Effector memory CD4-positive, alpha-beta T cell (primary cell): ENCODE results near the gene TEX29.

Source experiments
- DNase-seq, 3 donors: peaks; one replicate each; pipeline ENCODE4 v3.0.0-alpha.2; 2020
- H3K27ac ChIP-seq: 2 replicates; pipeline ENCODE4 v1.7.0; 2013; ENCODE audit warnings: mild to moderate bottlenecking, low read length, moderate library complexity; ENCODE audit not compliant: insufficient read depth, poor library complexity, severe bottlenecking
- H3K27me3 ChIP-seq: replicated peaks from 2 replicates; pipeline ENCODE4 v1.7.0; 2013; ENCODE audit warnings: mild to moderate bottlenecking, low read length; ENCODE audit not compliant: insufficient read depth, control insufficient read depth, poor library complexity, severe bottlenecking
- H3K36me3 ChIP-seq: 2 replicates; pipeline ENCODE4 v1.7.0; 2013; ENCODE audit warnings: mild to moderate bottlenecking, low read length, moderate library complexity; ENCODE audit not compliant: control insufficient read depth, insufficient read depth
- H3K4me1 ChIP-seq: 2 replicates; pipeline ENCODE4 v1.7.0; 2013; ENCODE audit warnings: low read length, mild to moderate bottlenecking; ENCODE audit not compliant: control insufficient read depth, insufficient read depth, poor library complexity, severe bottlenecking
- H3K4me3 ChIP-seq: 2 replicates; pipeline ENCODE4 v1.7.0; 2013; ENCODE audit warnings: low read length, low read depth, mild to moderate bottlenecking; ENCODE audit not compliant: insufficient read depth, poor library complexity, severe bottlenecking
- H3K9me3 ChIP-seq: 2 replicates; pipeline ENCODE4 v1.7.0; 2013; ENCODE audit warnings: mild to moderate bottlenecking, low read length, moderate library complexity; ENCODE audit not compliant: control insufficient read depth
- total RNA-seq, 3 donors: gene quantifications; one replicate each; lab custom pipeline; 2026; lab: John Stamatoyannopoulos, UW

The TEX29 gene
- total RNA-seq: 0 to 0.58 (median 0.35) reads per million in 3 donors

DNA sequence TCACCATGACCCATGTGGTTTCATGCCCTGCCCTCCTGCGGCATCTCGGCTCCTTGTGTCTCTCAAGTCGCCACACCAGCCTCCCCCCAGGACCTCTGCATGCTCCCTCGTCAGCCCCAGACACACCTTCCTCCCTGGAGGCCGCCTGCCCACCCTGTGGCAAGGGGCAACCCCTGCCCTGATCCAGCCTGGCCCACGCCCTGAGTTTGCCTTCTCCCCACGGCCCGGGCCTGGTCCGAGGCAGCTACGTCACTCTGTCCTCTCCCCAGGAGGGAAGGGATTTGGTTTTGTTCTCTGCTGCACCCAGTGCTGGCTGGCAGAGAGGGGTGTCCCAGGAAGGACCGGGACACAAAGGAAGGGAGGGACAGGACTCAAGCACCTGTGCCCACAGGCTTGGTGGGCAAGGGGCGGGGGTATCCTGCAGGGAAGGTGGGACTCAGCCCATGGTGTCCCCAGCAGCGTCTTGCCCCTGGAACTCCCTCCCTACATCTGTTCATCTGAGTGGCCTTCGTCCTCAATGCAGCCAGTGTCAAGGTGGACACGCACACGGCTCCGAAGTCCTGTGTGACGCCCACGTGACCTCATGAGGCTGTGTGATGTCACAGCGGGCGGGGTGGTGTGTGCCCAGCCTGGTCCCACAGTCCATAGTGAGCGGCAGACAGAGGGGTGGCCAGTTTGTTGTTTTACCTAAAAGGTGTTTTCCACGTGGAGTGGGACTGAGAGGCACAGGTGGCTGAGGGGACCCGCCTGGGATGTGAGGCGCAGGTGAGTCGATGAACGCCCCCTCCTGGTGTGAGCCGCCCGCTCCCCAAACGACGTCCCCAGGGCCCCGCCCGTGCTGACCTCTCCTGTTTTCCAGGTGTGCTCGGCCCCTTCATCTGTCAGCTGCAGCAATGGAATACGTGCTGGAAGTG lies at the start of gene TEX29:
Gene TEX29 (plus strand): TSS at position 645 of the 914 bp plus-strand sequence. CDS start 249 bp downstream, at position 894.
- Histone ChIP-seq H3K36me3 (no peaks in the 10 kb centered on the region), H3K27me3 (no peaks in the 10 kb centered on the region), H3K27ac (no peak within 1 kb of the TSS), H3K4me3 (no peak within 1 kb of the TSS), H3K4me1 (no peaks in the 10 kb centered on the region), H3K9me3 (no peaks in the 10 kb centered on the region)
- DNase-seq: no peak

DNA sequence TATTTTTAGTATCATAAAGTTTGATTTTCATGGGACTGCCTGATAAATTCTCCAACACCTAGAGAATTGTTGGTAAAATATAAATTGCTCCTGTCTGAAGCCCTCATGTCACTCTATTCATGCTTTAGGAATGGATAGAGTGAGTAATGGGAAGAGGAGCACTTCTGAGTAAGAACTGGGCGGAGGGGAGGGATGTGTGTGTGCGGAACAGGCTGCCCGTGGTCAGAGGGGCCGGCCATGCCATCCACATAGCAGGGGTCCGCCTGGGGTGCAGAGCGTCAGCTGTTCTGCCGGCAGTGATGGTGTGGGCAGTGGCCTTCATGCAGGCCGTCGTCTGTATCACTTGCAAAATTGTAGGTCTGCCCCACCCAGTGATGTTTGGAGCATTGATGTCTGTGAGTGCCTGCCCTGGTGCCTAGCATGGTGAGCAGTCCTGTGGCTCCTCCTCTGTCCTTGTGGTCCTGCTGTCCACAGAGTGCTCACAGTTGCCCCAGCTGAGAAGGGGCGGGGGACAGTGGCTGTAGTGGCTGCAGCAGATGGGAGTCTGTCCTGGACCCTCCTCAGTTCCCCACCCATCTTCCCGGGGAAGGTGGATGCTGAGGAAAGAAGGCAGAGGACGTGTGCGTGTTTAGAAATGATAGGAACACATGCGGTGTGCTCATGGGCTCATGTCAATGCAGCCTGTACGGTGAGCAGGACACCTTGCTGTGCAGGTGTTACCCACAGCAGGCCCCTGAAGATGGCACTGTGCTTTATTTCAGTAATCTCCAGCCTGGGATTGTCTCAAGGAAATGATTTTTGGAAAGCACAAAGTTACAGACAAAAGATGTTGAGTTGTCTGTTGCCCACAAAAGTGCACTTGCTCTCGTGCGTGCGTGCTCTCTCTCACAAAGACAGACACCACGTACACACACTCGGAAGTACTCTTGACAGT lies 49.4 kb upstream of the TEX29 start:
- H3K4me1 ChIP-seq: no peaks in the 10 kb centered on the region
- H3K27me3 ChIP-seq: no peaks in the 10 kb centered on the region
- no peaks in the 10 kb centered on the region for H3K9me3 ChIP-seq
- H3K27ac ChIP-seq: no peak overlapping the region
- H3K36me3 ChIP-seq: peaks cover 53% of the 10 kb centered on the region
- H3K4me3 ChIP-seq: no peak overlapping the region
- no peak for DNase-seq

DNA sequence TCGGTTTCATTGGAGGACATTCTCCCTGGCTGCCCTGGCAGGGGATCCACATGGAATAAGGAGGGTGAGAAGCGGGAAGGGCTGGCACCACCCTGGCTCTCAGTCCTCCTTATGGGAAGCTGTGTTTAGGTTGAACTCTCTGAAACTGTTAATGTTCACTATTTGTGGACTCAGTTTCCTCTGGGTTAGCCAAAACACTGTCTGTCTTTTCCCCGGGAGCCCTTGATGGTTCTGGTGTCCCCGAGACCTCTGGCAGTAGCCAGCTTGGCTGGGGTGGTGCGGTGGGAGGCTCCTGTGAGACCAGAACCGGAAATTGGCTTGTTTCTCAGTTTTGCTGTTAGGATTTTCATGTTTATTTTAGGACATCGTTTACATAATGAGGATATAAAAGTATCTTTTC lies 48.3 kb upstream of the TEX29 start:
- no peaks in the 10 kb centered on the region for H3K27me3 ChIP-seq
- H3K27ac ChIP-seq: no peak overlapping the region
- no peak overlapping the region for H3K4me3 ChIP-seq
- DNase-seq: no peak
- H3K36me3 ChIP-seq: peaks cover 59% of the 10 kb centered on the region
- no peaks in the 10 kb centered on the region for H3K9me3 ChIP-seq
- H3K4me1 ChIP-seq: no peaks in the 10 kb centered on the region

- Histone ChIP-seq H3K9me3 (no peaks in the 10 kb centered on the region), H3K4me1 (no peaks in the 10 kb centered on the region), H3K27ac (no peak overlapping the region), H3K36me3 (peaks cover 72% of the 10 kb centered on the region), H3K4me3 (no peak overlapping the region), H3K27me3 (no peaks in the 10 kb centered on the region)
- DNase-seq: no peak
Observed at GRCh38 chr13:111275382-111275781, 45.1 kb upstream of the TEX29 start.

GRCh38 chr13:111275995-111276618 lies 44.3 kb upstream of the TEX29 start:
- Histone ChIP-seq H3K27me3 (no peaks in the 10 kb centered on the region), H3K36me3 (peaks cover 78% of the 10 kb centered on the region), H3K4me1 (no peaks in the 10 kb centered on the region), H3K4me3 (no peak overlapping the region), H3K27ac (no peak overlapping the region), H3K9me3 (no peaks in the 10 kb centered on the region)
- no peak for DNase-seq

DNA sequence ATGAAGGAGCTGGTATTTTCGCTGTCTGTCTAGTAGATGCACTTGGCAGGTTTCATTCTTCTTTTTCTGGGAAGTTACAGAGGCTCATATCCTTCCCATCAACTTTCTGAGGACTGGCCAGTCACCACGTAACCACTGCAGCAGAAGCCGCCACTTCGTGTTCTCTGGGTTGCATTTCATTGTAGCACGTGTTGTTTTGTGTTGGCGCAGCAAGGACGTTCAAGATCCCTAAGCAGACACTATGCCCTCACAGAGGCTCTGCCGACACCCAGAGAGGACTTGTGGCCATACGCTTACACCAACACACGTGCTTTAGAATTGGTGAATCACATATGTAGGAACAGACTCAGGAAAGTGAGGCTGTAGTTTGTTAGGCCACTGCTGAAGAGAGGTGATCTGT lies 42.2 kb upstream of the TEX29 start:
- H3K9me3 ChIP-seq: no peaks in the 10 kb centered on the region
- H3K4me3 ChIP-seq: no peak overlapping the region
- no peaks in the 10 kb centered on the region for H3K27me3 ChIP-seq
- no peak for DNase-seq
- H3K4me1 ChIP-seq: no peaks in the 10 kb centered on the region
- peaks cover 89% of the 10 kb centered on the region for H3K36me3 ChIP-seq
- H3K27ac ChIP-seq: no peak overlapping the region

GRCh38 chr13:111278743-111279652 lies 41.4 kb upstream of the TEX29 start:
- Histone ChIP-seq H3K27ac (no peak overlapping the region), H3K9me3 (no peaks in the 10 kb centered on the region), H3K27me3 (no peaks in the 10 kb centered on the region), H3K4me1 (no peaks in the 10 kb centered on the region), H3K4me3 (no peak overlapping the region), H3K36me3 (peaks cover 89% of the 10 kb centered on the region)
- no peak for DNase-seq

DNA sequence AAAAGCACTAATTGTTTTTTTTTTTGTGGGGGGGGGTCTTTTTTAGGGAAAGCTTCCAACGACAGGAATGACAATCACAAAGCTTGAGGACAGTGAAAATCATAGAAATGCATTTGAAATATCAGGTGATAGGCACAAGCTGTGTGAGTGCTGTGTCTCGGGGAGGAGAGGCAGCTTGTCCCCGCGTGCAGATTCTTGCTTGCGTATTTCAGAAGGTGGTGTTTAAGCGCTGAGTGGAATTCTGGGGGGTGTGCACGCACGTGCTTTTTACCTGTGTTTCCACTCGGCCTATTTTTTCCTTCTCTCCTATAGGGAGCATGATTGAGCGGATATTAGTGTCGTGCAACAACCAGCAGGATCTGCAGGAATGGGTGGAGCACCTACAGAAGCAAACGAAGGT lies 40.2 kb upstream of the TEX29 start:
- H3K9me3 ChIP-seq: no peaks in the 10 kb centered on the region
- no peaks in the 10 kb centered on the region for H3K4me1 ChIP-seq
- no peak overlapping the region for H3K4me3 ChIP-seq
- DNase-seq: no peak
- no peaks in the 10 kb centered on the region for H3K27me3 ChIP-seq
- H3K27ac ChIP-seq: no peak overlapping the region
- peaks cover 91% of the 10 kb centered on the region for H3K36me3 ChIP-seq
